NCI-H187 treated with DMSO at 0.1 percent for 48 hours (cell line): ENCODE measurements around the gene EPHB1.

Source experiments
- DNase-seq: peaks from one replicate; lab custom pipeline; 2025; lab: John Stamatoyannopoulos, UW

EPHB1 gene

GRCh38 chr3:135133905-135134683, 339.0 kb downstream of the EPHB1 start:
- DNase-seq, result no peak

GRCh38 chr3:135134684-135135075, 339.6 kb downstream of the EPHB1 start:
- no peak for DNase-seq

GRCh38 chr3:135135445-135135844, 340.4 kb downstream of the EPHB1 start:
- no peak for DNase-seq

GRCh38 chr3:135136361-135137100, 341.5 kb downstream of the EPHB1 start:
- no peak for DNase-seq

- DNase-seq, result no peak
Observed at GRCh38 chr3:135137296-135137695, 342.2 kb downstream of the EPHB1 start.

GRCh38 chr3:135138776-135139175, 343.7 kb downstream of the EPHB1 start:
- DNase-seq, result no peak

GRCh38 chr3:135140591-135140990, 345.5 kb downstream of the EPHB1 start:
- DNase-seq, result no peak

GRCh38 chr3:135141160-135141559, 346.1 kb downstream of the EPHB1 start:
- DNase-seq, result no peak

GRCh38 chr3:135141672-135142071, 346.6 kb downstream of the EPHB1 start:
- DNase-seq, result no peak

- DNase-seq, result no peak
Observed at GRCh38 chr3:135142530-135142929, 347.5 kb downstream of the EPHB1 start.

GRCh38 chr3:135143474-135143873, 348.4 kb downstream of the EPHB1 start:
- no peak for DNase-seq

GRCh38 chr3:135145581-135145980, 350.5 kb downstream of the EPHB1 start:
- no peak for DNase-seq

- no peak for DNase-seq
Observed at GRCh38 chr3:135147657-135148056, 352.6 kb downstream of the EPHB1 start.

- no peak for DNase-seq
Observed at GRCh38 chr3:135148398-135149020, 353.4 kb downstream of the EPHB1 start.

- no peak for DNase-seq
Observed at GRCh38 chr3:135149707-135150681, 354.9 kb downstream of the EPHB1 start.

GRCh38 chr3:135154186-135154585, 359.1 kb downstream of the EPHB1 start:
- DNase-seq, result no peak

GRCh38 chr3:135155228-135155627, 360.2 kb downstream of the EPHB1 start:
- DNase-seq, result no peak

GRCh38 chr3:135155791-135156190, 360.7 kb downstream of the EPHB1 start:
- no peak for DNase-seq

GRCh38 chr3:135157045-135157740, 362.1 kb downstream of the EPHB1 start:
- DNase-seq, result no peak

- DNase-seq, result no peak
Observed at GRCh38 chr3:135158520-135158919, 363.5 kb downstream of the EPHB1 start.

GRCh38 chr3:135159681-135160247, 364.7 kb downstream of the EPHB1 start:
- no peak for DNase-seq
